Left lobe of liver (tissue), 2 donors: ENCODE measurements around the gene NAAA. TPM values are rescaled to one million over a fixed set of nuclear protein-coding genes. Genes with fewer than 3 reads are reported as not detected.
"Not testable (repeated sequence)": the region's sequence is repeated elsewhere in the genome, so short reads cannot be mapped to it uniquely, and the experiment has no call there.

Experiments
- ATAC-seq: fragments of 200-7000 bp; cut with Tn5 transposase; one replicate; pipeline ENCODE4 v1.9.1; 2020; ENCODE audit warnings: mild to moderate bottlenecking, moderate library complexity
- DNase-seq: peaks from one replicate; pipeline ENCODE4 v3.0.0-alpha.2; 2020; ENCODE audit warnings: low spot score
- total RNA-seq: library from RNA; stranded (reverse); gene quantifications from one replicate; pipeline ENCODE4 v1.2.1, GENCODE V29; 2021
- donor health status: DM: no; HTN: no; CAD: no; lungs with moderate emphysema.
- donor health status: DM: no; HTN: yes; CAD: no.

Gene NAAA
- 33.2 TPM for total RNA-seq

DNA sequence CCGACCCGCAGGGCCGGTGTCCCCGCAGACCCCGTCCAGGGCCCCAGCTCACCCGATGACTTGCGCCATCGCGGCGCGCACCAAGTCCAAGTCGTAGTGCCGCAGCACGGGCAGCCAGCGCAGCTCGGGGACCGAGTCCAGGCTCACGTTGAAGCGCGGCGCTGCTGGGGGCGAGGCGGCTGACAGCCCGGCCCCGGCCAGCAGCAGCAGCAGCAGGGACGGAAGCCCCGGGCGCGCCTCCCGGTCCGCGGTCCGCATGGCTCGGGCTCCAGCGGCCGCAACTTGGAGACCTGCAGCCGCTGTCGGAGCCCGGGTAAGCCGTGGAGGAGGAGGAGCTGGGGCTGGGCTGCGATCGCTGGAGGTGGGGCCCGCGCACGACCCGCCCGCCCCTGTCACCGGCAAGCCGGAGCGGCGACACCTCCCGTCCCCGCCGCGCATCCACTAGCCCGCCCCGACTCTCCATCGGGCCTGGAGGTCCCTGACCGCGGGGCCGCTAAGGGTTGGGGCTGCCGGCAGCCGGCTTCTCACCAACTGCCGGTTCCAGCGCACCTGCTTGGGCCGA, at the start of gene NAAA:
Gene NAAA, minus strand, starts transcription at position 322 of the 562 bp plus-strand sequence. Its CDS starts 64 bp downstream, at position 258.
- peak; percentile 92 for DNase-seq
- peak; percentile 94 for ATAC-seq

DNA sequence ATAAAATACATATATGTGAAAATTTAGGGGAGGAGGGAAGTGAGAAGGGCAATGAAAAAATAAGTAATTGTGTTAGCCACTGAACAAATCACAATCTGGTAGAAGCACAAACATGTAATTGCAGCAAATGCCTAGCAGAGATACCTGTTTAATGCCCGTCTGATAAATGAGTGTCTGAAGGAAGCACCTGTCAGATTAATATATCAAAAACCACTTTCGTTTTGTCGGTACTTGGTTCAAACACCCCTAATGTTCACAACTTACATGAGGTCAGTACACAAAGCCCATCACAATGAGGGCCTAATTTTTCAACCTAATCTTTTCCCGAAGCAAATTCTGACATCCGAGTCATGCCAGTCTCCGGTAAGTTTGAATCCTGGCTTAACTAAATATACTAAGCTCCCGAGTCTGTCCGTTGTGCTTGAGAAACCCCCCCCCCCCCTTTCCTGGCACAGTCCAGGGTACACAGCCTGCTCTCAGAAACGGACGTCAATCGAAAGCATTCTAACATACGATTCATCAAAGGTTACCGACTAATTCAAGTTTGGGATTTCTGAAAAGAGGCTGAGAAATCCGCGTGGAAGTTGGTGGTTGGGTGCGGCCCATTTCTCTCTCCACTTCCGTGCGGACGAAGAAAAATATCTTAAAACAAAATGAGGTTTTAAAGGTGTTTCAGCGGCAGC, 49.2 kb upstream of the NAAA start:
- ATAC-seq, result peak; percentile 38
- DNase-seq, result no peak

DNA sequence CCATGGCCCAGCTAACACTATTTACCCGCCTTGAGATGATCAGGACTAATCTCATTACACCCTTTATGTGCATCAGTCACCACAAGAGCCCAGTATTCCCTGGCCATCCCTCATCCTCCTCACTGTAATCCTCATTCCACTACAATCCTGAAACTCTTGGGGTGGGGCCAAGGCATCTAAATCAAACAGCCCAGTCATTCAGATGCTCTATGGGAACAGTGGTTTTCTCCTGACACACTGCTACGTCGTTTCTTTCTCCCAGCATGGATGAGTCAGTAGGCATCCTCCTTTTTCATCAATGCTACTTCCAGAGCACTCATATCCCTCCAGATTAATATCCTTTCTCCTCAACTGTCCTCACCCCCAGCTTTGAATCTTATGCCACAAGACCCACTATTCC, 44.3 kb upstream of the NAAA start:
- ATAC-seq (no peak), DNase-seq (no peak)

DNA sequence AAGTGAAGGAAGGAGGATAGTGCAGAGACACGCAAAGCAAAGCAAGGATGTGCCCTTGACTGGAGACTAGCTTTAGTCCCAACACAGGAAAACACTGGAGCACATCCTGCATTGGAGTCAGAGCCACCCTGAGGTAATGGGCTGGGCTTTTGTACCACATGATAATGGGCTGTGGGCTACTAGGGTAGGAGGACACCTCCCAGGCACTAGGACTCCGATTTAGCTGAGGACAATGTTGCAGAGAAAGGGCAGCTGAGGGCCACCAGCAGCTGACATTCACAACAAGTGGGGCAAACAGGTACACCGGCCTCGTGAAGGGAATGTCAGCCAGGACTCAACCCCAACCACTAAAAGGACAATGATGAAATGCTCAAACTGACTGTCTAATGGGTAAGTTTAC, 39.8 kb upstream of the NAAA start:
- ATAC-seq, result no peak
- DNase-seq, result no peak

DNA sequence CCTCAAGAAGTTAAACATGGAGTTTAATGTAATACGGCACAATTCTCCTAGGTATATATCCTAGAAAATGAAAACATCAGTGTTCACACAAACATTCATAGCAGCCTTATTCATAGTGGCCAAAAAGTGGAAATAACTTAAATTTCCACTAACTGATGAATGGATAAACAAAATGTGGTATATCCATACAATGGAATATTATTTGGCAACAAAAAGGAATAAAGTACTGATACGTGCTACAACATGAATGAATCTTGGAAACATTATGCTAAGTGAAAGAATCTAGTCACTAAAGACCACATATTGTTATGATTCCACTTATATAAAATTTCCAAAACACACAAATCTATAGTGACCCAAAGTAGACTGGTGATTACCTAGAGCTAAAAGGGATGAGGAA, 35.4 kb upstream of the NAAA start:
- no peak for ATAC-seq
- no peak for DNase-seq

DNA sequence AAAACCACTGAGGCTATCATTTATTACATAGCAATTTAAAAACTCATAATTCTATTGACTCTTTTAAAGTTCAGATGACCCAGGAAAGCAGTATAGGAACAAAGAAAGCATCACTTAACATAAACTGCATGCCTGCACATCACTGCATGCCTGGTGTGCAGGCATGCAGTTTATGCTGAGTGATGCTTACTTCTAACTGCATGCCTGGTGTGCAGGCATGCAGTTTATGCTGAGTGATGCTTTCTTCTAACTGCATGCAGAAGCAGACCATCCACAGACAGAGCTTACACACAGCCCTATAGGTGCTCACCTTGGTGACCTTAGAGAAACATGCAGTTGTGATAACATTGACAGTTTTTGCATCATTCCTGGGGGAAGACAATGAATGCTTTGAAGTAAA, 33.0 kb upstream of the NAAA start:
- ATAC-seq, result no peak
- DNase-seq, result no peak

DNA sequence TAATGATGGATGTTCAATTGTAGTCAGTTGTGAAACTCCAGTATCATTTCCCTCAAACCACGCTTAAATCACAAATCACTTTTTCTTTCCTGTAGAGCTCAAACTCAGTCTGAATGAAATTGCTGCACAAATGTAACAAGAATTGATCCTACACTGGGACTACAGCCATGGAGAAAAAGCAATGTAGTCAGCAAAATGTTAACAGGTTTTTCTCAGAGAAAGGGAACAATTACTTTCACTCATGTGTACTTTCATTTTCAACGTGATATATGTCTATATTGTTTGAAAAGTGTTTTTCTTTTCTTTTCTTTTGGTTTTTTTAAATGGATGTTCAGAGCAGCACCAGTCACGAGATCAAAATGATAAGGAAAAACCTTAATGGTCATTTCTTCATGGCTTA, 27.3 kb upstream of the NAAA start:
- ATAC-seq, result peak; percentile 55
- no peak for DNase-seq

DNA sequence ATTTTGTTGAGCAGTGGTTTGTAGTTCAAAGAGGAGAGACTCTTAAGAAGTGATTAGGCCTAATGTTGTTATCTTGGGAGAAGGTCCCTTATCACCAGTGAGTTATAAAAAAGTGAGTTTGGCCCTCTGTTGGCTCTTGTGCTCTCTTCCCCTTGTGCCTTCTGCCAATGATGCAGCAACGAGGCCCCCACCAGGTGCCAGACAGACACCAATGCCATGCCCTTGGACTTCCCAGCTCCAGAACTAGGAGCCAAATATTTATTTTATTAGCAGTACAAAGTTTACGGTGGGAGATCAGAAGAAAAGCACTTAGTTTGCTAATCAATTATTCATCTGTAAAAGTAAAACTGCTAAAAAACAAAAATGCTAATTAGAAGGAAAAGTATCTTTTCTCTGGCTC, 22.7 kb upstream of the NAAA start:
- DNase-seq, result no peak
- no peak for ATAC-seq

DNA sequence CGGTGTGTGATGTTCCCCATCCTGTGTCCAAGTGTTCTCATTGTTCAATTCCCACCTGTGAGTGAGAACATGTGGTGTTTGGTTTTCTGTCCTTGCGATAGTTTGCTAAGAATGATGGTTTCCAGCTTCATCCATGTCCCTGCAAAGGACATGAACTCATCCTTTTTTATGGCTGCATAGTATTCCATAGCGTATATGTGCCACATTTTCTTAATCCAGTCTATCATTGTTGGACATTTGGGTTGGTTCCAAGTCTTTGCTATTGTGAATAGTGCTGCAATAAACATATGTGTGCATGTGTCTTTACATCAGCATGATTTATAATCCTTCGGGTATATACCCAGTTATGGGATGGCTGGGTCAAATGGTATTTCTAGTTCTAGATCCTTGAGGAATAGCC, 21.3 kb upstream of the NAAA start:
- DNase-seq, ATAC-seq: not testable (repeated sequence)

DNA sequence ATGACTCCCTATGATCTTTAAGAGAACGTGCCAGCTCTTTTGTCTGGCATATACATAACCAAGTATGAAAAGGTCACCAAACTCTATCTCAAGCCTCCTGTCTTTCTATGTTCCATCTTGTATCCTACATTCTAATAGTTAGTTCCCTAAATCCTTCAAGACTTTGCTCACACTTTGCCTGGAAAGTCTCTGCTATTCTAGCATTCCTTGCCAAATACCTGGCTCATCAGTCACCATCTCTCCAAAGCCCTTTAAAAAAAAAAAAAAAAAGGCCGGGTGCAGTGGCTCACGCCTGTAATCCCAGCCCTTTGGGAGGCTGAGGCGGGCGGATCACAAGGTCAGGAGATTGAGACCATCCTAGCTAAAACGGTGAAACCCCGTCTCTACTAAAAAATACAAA, 17.7 kb upstream of the NAAA start:
- not testable (repeated sequence) for ATAC-seq, DNase-seq

DNA sequence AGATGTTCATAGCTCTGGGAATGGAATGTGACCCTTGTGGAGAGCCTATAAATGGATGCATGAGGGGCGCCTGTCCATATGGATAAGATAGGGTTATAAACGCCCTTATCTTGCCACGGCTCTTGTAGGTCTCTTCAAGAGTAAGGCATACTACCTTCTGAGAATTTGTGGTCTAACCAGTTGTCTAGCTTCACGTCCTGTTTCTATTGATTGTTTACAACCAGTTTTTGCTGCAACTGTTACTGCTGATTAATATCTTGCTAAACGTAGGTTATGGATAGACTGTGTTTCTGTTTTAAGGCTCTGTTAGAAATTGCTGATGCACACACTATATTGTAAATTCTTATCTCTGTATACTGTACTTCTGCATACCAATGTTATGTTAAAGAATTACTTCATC, 14.0 kb upstream of the NAAA start:
- not testable (repeated sequence) for DNase-seq, ATAC-seq

DNA sequence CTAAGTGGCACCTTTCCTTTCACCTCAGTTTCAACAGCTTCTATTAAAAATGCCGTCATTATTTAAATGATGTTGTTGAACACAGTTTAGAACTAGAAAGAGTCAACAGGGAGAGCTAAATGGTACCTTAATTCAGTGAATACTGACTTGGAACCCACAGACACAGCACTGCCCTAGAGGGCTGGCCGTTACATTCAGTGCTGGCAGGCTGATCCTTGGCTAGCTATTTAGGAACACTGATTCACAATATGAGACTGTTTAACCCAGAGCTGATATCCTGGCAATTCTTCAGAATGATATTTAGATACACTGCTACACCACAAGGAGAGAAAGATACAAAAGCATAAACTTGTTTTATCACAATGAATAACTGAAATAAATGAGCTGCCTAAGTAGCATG, 12.7 kb upstream of the NAAA start:
- DNase-seq (no peak), ATAC-seq (no peak)

DNA sequence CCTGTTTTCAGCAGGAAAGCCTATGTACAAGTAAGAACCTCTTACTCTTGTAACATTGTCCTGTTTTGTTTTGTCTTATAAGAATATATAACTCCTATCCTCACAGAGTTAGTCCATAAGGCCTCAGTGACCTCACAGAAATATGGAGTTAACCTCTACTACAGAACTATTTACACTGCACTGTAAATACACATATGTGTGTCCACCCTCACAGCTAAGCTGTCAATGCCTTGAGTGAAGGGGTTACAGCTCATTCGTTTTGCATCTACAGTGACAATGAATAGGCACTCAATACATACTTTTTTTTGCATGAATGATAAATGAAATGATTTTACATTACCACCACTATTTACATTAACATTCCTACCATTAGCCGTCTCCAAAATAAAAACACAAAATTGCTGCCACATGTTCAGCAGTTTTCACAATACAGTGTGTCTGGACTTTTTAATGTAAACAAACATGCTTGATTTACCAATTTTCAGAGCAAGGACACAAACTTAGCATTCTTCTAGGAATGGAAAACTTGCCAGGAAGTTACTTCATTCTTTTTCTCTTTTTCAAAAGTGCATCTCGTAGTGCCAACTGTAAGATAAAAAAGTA, 9.5 kb upstream of the NAAA start:
- DNase-seq, result no peak
- no peak for ATAC-seq

DNA sequence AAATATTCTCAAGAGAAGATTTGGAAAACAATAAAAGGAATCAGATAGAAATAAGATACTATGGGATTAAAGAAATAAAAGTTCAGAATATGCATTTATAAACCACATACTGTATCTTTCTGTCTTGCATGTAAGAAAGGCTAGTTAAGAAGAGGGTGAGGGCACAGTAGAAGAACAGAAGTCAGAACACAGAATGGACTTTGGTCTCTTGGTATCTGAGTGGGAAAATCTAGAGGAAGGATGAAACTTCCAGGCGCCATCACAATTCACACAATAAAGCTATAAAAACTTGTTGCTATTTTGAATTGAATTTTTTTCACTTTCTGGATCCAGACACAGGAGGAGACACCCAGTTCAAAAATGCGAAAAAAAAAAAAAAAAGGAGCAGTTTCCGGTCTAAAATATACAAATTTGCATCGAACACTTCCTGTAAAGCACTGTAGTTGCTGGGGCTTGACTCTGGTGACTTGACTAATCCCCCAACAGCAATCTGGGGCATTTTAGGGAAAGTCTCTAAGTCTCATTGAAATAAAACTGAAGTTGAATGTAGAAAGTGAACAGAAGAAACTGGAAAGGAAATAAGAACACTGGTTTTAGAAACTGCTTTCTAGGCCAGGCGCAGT, 8.1 kb upstream of the NAAA start:
- ATAC-seq, result no peak

DNA sequence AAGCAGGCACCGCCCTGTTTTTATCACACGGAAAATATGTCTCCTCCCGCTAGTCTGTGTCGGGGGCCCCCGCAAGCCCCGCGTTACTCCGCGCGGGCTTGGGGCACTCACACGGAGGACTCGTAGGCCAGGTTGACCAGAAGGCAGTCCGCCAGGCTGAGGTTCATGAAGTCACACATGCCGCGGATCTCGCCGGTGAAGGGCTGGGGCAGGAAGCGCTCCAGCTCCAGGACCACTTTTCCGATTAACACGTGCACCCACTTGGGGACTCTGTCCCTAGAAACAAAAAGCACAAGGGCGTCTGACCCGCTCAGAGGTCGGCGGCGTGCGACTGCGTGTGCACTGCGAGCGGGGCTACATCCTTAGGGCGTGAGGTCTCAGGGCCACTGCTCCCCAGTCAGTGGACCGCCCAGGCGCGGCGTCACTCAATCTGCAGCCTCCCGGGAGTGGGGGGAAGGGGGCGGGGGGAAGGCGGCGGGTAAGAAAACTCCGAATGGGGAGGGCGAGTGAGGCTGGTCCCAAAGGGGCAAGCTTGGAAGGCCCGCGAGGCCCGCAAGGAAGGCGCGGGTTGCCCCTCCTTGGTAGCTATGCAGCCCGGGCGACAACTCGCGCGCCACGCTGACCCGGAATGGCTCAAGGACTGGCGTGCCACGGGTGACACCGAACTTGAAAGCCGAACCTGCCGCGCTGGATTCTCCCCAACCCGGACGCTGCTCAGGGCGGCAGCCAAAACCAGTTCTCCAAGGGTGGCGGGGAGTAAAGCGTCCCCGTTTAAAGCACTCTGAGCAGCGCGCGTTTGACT, 722 bp downstream of the NAAA start:
- peak; percentile 79 for DNase-seq
- peak; percentile 75 for ATAC-seq

More for the DNA sequence above, 8.1 kb upstream of the NAAA start:
- no peak for DNase-seq

DNA sequence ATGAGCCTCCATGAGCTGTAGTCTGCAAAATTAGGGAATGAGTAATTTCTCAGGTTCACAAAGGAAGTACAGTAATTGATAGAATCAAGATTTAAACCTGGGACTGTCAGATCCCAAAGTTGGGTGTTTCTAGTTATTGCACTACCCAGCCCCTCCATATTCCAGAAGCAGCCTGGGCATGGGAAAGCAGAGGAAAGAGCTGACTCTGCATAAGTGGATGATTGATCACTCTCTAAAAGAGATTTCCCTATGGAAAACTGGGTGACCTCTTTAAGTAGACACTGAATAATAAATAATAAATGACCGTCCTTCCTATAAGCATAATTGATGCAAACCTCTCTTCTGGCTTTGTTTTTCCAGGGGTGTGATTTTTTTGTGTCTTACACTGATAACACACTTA, 5.2 kb downstream of the NAAA start:
- ATAC-seq (no peak), DNase-seq (no peak)

DNA sequence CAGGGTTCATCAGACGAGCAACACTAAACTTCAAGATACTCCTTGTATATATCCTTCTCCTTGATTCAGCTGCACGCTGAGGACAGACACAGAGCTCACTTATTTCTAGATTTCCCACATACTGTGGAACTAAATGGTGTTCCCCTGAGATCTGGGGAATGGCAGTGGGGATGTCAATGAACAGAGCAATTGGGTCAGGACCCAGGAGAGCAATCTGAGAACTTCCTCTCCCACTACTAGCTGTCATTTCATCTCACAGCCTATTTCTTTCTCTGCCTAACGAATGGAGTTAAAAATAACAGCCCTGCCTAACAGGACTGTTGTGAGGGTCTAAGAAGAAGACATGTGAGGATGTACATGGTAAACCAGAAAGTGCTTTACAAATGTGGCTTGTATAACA, 10.7 kb downstream of the NAAA start:
- no peak for ATAC-seq
- no peak for DNase-seq

DNA sequence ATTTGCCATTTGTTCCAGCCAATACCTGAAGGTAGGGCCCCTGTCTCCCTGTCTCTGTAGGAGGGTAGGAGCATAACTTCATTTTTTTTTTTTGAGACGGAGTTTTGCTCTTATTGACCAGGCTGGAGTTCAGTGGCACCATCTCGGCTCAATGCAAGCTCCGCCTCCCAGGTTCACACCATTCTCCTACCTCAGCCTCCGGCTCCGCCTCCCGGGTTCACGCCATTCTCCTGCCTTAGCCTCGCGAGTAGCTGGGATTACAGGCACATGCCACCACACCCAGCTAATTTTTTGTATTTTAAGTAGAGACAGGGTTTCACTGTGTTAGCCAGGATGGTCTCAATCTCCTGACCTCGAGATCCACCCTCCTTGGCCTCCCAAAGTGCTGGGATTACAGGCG, 15.9 kb downstream of the NAAA start:
- DNase-seq, ATAC-seq: not testable (repeated sequence)

DNA sequence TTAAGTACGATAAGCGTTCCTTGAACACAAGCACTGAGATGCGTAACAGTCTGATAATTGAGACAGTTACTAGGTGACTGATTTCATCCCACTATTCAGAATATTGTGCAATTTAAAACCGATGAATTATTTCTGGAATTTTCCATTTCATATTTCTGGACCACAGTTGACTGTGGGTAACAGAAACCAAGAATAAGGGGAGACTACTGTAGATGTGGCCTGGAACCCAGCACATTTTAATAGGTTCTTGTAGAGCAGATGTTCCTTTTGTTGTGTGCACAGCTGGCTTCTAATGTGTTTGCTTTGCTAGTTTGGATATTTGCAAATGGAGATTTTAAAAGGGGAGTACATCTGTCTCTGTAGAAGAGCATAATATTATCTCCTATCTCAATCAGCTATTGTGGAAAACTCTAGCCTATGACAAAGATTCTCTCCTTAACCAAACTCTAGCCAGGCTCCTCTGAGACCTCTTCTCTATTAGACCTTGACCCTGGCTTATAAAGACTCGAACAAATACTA, 16.4 kb downstream of the NAAA start:
- DNase-seq, result no peak
- no peak for ATAC-seq

DNA sequence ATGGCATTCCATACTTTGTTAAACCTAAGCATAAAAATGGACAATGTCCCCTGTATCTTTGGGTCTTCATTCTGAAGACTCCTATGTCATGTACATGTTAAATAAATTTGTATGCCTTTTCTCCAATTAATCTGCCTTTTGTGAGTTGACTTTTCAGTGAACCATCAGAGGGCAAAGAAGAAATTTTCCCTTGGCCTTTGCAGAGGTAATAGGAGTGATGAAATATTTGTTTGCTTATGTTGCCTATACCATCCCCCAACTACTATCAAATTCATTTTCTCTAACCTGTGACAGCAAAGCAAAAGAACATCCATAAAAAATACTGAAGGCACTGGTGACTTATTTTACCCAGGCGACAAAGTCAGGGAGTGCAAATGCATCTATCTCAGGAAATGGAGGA, 18.2 kb downstream of the NAAA start:
- no peak for DNase-seq
- ATAC-seq, result peak; percentile 77

DNA sequence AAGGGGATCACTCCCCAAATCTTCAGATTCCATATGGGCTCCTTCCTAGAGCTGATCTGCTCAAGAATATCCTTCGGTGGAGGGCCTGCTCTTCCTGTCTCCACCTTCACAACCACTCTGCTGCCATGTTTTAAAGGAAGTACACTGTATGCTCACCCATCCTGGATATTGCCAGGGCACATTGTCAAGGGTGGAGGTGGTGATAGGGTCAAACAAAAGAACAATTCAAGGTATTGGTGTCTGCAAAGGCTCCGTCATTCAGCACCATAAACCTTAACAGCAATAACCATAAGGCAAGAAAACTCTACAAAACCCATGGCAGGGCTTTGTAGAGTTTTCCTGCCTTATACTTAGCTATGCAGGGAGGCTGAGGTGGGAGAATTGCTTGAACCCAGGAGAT, 18.9 kb downstream of the NAAA start:
- ATAC-seq (no peak), DNase-seq (no peak)
